ENCODE measurements around the gene IFNAR1.

DNA sequence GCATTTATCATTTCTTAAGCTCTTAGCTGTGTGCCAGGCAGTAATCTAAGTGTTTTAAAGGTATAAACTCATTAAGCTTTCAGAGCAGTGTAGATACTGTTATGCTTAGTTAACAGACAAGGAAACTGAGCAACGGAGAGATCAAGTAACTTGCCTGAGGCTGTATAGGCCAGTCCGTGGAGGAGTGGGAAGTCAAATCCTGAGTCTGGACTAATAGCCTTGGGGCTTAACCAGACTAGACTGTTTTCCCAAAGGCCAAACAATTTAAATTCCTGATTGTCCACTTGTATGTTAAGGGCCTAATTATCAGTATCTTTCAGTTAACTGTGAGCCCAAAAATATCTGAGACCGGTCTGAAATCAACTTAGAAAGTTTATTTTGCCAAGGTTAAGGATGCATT is 2.6 kb downstream of the IFNAR1 start:
- TF ChIP-seq EZH2 (IDR thresholded peaks at IDR 0.05; ENCODE audit: borderline replicate concordance, insufficient read depth, low read depth, low read length, poor library complexity, severe bottlenecking): no peak
- TF ChIP-seq, protein P1, sequence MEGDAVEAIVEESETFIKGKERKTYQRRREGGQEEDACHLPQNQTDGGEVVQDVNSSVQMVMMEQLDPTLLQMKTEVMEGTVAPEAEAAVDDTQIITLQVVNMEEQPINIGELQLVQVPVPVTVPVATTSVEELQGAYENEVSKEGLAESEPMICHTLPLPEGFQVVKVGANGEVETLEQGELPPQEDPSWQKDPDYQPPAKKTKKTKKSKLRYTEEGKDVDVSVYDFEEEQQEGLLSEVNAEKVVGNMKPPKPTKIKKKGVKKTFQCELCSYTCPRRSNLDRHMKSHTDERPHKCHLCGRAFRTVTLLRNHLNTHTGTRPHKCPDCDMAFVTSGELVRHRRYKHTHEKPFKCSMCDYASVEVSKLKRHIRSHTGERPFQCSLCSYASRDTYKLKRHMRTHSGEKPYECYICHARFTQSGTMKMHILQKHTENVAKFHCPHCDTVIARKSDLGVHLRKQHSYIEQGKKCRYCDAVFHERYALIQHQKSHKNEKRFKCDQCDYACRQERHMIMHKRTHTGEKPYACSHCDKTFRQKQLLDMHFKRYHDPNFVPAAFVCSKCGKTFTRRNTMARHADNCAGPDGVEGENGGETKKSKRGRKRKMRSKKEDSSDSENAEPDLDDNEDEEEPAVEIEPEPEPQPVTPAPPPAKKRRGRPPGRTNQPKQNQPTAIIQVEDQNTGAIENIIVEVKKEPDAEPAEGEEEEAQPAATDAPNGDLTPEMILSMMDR (IDR thresholded peaks at IDR 0.05): no peak
